Pulmonary artery endothelial cell (primary cell): ENCODE data around the gene NUPR2. TPM values are rescaled to one million over a fixed set of nuclear protein-coding genes. Genes with fewer than 3 reads are reported as not detected.
"Not testable (repeated sequence)": the region's sequence is repeated elsewhere in the genome, so short reads cannot be mapped to it uniquely, and the experiment has no call there.

Experiments
- DNase-seq: peaks from one replicate; pipeline ENCODE4 v3.0.0-alpha.2; 2011; ENCODE audit warnings: low read depth, low spot score
- total RNA-seq: library from RNA; depleted of rRNA; stranded (reverse); fragments of >200 nt; gene quantifications from 2 replicates; pipeline ENCODE4 v1.2.3, GENCODE V29; 2014

Gene NUPR2
- total RNA-seq, 1 donor from 2014 or later = not detected

GRCh38 chr7:56086761-56087160, 29.5 kb downstream of the NUPR2 start:
- no peak for DNase-seq

GRCh38 chr7:56083150-56083785, 32.9 kb downstream of the NUPR2 start:
- no peak for DNase-seq

GRCh38 chr7:56081626-56082340, 34.4 kb downstream of the NUPR2 start:
- DNase-seq = no peak

GRCh38 chr7:56080726-56081435, 35.3 kb downstream of the NUPR2 start:
- DNase-seq = not testable (repeated sequence)

GRCh38 chr7:56079450-56080185, 36.6 kb downstream of the NUPR2 start:
- peak; percentile 48 for DNase-seq

GRCh38 chr7:56078196-56078595, 38.0 kb downstream of the NUPR2 start:
- DNase-seq = no peak

GRCh38 chr7:56077681-56078080, 38.5 kb downstream of the NUPR2 start:
- no peak for DNase-seq

- no peak for DNase-seq
Observed at GRCh38 chr7:56074371-56074791, 41.8 kb downstream of the NUPR2 start.

- not testable (repeated sequence) for DNase-seq
Observed at GRCh38 chr7:56066376-56066775, 49.8 kb downstream of the NUPR2 start.

Other genes with a start within 250 kb of the NUPR2 start
- gene ZNF713, start 229.0 kb downstream of the NUPR2 start, total RNA-seq = 2.5 and 3.6 TPM in 2 replicates
- 20.9 and 32.6 TPM in 2 replicates for gene MRPS17, start 164.5 kb downstream of the NUPR2 start, total RNA-seq
- 36.9 and 49.5 TPM in 2 replicates for gene NIPSNAP2, start 151.8 kb downstream of the NUPR2 start, total RNA-seq
- 55.8 and 79.4 TPM in 2 replicates for gene PSPH, start 65.0 kb downstream of the NUPR2 start, total RNA-seq
- gene CCT6A, start 64.7 kb downstream of the NUPR2 start, total RNA-seq = 394 and 428 TPM in 2 replicates
- gene SUMF2, start 52.1 kb downstream of the NUPR2 start, total RNA-seq = 129 and 164 TPM in 2 replicates
- 0.46 and 0.59 TPM in 2 replicates for gene PHKG1, start 23.5 kb downstream of the NUPR2 start, total RNA-seq
- 219 and 373 TPM in 2 replicates for gene CHCHD2, start 9.9 kb downstream of the NUPR2 start, total RNA-seq